ENCODE results near the gene WWC2. TPM values are rescaled to one million over a fixed set of nuclear protein-coding genes. Genes with fewer than 3 reads are reported as not detected.
A peak's percentile ranks its signal among the peaks of the same experiment; 100 is the strongest.

Gene WWC2
- total RNA-seq, 1 experiment from 2014 or later, result 39.1 TPM

DNA sequence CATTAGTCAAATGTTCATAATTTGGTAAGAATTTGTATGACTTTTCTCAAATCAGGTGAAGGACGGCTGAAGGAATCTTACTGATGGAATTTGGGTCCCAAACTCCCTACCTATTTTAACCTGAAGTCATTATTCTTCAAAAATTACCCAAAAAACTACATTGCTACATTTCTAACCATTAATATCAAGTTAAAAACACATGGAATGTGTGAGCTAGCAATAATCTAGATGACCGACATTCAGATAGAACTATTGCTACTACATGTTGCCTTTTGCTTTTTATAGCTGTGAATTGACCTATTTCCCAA lies 25.3 kb upstream of the WWC2 start:
- Histone ChIP-seq H3K27ac (ENCODE audit: low read depth, low read length) (no peak overlapping the region), H3K9me3 (ENCODE audit: control insufficient read depth in 1 of 2, insufficient read depth in 1 of 2, low read depth in 1 of 2, low read length in 2 of 2) (0 out of 4 replicates have a peak, but pooled peaks cover 0 to 3% of the 10 kb centered on the region in 2 experiments), H3K4me3 (replicated peaks in 1 of 2; ENCODE audit: low read depth in 1 of 2, low read length in 2 of 2) (no peak overlapping the region), H3K4me2 (ENCODE audit: low read length) (peak overlapping the region; percentile 37; the same call in 1 of the 2 replicates), H3K4me1 (ENCODE audit: control insufficient read depth in 1 of 2, insufficient read depth in 2 of 2, low read length in 2 of 2) (no peaks in the 10 kb centered on the region), H2AFZ (ENCODE audit: low read depth, low read length, poor library complexity, severe bottlenecking) (peak overlapping the region; percentile 85), H3K9me2 (ENCODE audit: insufficient read depth) (no peaks in the 10 kb centered on the region), H3K79me2 (ENCODE audit: insufficient read depth, low read length) (no peaks in the 10 kb centered on the region), H3K36me3 (ENCODE audit: control insufficient read depth in 1 of 2, insufficient read depth in 2 of 2, low read length in 2 of 2) (no peaks in the 10 kb centered on the region), H3K9ac (ENCODE audit: low read length) (no peak overlapping the region), H4K20me1 (ENCODE audit: insufficient read depth) (no peaks in the 10 kb centered on the region), H3K27me3 (ENCODE audit: insufficient read depth, low read length) (no peaks in the 10 kb centered on the region)
- intact Hi-C loops (cut with micrococcal nuclease), result loop anchor here (1.0 to 2.0 kb wide), 3 partner anchors 135 to 189 kb away; no protein-coding TSS in a partner anchor
- CTCF ChIA-PET, result interaction anchor here (0.8 to 3.4 kb wide), 15 partner anchors 11 to 1931 kb away, joined by 3 to 49 read pairs (median 4); partner anchors contain the start of gene WWC2
- BruUV-seq (replicated peaks), result no TSS peak
- POLR2A ChIA-PET, result interaction anchor here (1.0 kb wide), 1 partner anchor 25 kb away, joined by 3 read pairs; the partner anchor contains the start of gene WWC2
- ATAC-seq (no peak; the same call in 1 of the 2 replicates), DNase-seq (ENCODE audit: low read depth, low spot score) (no peak)
- RAD21 ChIA-PET (ENCODE audit: low non-redundant PET in 1 of 2, low total read pairs in 2 of 2, uncharacterized antibody in 2 of 2, unreplicated experiment in 2 of 2), result interaction anchor here (0.7 to 1.7 kb wide), 6 partner anchors 135 to 188 kb away, joined by 3 to 12 read pairs (median 6); no protein-coding TSS in a partner anchor
- 0 out of 2 replicates have a peak, but pooled peaks have one; percentile 8 for TF ChIP-seq SP1 (IDR thresholded peaks at IDR 0.05; ENCODE audit: low read depth)
- TF ChIP-seq, protein P1, sequence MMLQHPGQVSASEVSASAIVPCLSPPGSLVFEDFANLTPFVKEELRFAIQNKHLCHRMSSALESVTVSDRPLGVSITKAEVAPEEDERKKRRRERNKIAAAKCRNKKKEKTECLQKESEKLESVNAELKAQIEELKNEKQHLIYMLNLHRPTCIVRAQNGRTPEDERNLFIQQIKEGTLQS (IDR thresholded peaks at IDR 0.05), result no peak

DNA sequence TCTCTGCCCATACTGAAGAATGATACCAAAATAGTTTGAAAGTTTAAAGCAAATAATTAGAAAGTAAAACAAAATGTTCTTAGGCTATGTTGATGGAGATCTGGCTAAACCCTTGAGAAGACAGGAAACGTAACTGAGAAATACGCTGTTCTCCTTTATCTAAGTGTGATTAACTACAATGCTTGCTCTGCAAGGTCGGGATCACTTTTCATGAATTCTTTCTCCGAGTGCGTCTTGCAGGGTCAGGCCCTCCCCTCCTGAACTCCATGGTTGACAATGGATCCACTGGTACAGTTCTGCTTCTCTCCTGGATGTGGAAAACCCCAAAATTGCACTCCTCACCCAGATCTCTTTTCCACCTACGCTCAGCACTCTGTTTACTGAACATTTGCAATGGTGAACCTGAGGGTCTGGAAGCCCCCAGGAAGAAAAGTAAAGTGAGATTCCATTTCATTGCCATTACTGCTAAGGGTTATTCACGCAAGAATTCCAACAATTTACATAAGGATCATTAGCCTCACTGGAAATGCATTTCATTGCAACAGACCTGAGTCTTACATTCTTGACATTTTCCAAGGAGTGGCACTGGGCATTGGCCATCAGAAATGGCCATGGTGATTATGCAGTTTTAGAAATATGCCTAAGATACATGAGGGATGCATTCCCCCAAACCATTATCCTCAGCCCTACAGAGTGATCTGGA lies 24.6 kb upstream of the WWC2 start:
- ChIA-PET CTCF (interaction anchor here (0.9 to 3.4 kb wide), 12 partner anchors 16 to 1931 kb away, joined by 3 to 49 read pairs (median 6); no protein-coding TSS in a partner anchor), POLR2A (no interaction called here), RAD21 (ENCODE audit: low non-redundant PET in 1 of 2, low total read pairs in 2 of 2, uncharacterized antibody in 2 of 2, unreplicated experiment in 2 of 2) (interaction anchor here (0.7 to 1.7 kb wide), 5 partner anchors 136 to 1932 kb away, joined by 3 to 8 read pairs (median 5); no protein-coding TSS in a partner anchor)
- Histone ChIP-seq H4K20me1 (ENCODE audit: insufficient read depth) (no peaks in the 10 kb centered on the region), H3K4me1 (ENCODE audit: control insufficient read depth in 1 of 2, insufficient read depth in 2 of 2, low read length in 2 of 2) (no peaks in the 10 kb centered on the region), H3K27me3 (ENCODE audit: insufficient read depth, low read length) (no peaks in the 10 kb centered on the region), H3K9me2 (ENCODE audit: insufficient read depth) (no peaks in the 10 kb centered on the region), H2AFZ (ENCODE audit: low read depth, low read length, poor library complexity, severe bottlenecking) (peak overlapping the region; percentile 85), H3K9me3 (ENCODE audit: control insufficient read depth in 1 of 2, insufficient read depth in 1 of 2, low read depth in 1 of 2, low read length in 2 of 2) (no peaks in the 10 kb centered on the region), H3K27ac (ENCODE audit: low read depth, low read length) (no peak overlapping the region), H3K9ac (ENCODE audit: low read length) (no peak overlapping the region), H3K79me2 (ENCODE audit: insufficient read depth, low read length) (no peaks in the 10 kb centered on the region), H3K4me2 (ENCODE audit: low read length) (no peak overlapping the region), H3K4me3 (replicated peaks in 1 of 2; ENCODE audit: low read depth in 1 of 2, low read length in 2 of 2) (no peak overlapping the region), H3K36me3 (ENCODE audit: control insufficient read depth in 1 of 2, insufficient read depth in 2 of 2, low read length in 2 of 2) (no peaks in the 10 kb centered on the region)
- intact Hi-C loops (cut with micrococcal nuclease), result no loop called here
- no TSS peak for BruUV-seq (replicated peaks)
- TF ChIP-seq EGR1 (IDR thresholded peaks at IDR 0.05; ENCODE audit: low read depth) (no peak), JUND (IDR thresholded peaks at IDR 0.05) (no peak), SIN3A (IDR thresholded peaks at IDR 0.05; ENCODE audit: low read depth) (no peak), CBX3 (IDR thresholded peaks at IDR 0.05; ENCODE audit: low read depth) (no peak), YY1 (IDR thresholded peaks at IDR 0.05; ENCODE audit: extremely low read depth, insufficient replicate concordance, low read depth, low read length) (no peak), CEBPB (IDR thresholded peaks at IDR 0.05; ENCODE audit: low read depth) (no peak)
- TF ChIP-seq, protein P2, sequence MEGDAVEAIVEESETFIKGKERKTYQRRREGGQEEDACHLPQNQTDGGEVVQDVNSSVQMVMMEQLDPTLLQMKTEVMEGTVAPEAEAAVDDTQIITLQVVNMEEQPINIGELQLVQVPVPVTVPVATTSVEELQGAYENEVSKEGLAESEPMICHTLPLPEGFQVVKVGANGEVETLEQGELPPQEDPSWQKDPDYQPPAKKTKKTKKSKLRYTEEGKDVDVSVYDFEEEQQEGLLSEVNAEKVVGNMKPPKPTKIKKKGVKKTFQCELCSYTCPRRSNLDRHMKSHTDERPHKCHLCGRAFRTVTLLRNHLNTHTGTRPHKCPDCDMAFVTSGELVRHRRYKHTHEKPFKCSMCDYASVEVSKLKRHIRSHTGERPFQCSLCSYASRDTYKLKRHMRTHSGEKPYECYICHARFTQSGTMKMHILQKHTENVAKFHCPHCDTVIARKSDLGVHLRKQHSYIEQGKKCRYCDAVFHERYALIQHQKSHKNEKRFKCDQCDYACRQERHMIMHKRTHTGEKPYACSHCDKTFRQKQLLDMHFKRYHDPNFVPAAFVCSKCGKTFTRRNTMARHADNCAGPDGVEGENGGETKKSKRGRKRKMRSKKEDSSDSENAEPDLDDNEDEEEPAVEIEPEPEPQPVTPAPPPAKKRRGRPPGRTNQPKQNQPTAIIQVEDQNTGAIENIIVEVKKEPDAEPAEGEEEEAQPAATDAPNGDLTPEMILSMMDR (IDR thresholded peaks at IDR 0.05 in 2 of 3, conservative IDR thresholded peaks at IDR 0.05 in 1 of 3; ENCODE audit: borderline replicate concordance in 1 of 3, insufficient read depth in 1 of 3, low read depth in 2 of 3, low read length in 2 of 3), result no peak
- no peak for ATAC-seq
- no peak for DNase-seq (ENCODE audit: low read depth, low spot score)
